Thoracic aorta (tissue), 2 donors: ENCODE measurements around the gene CACNG5. TPM values are rescaled to one million over a fixed set of nuclear protein-coding genes. Genes with fewer than 3 reads are reported as not detected.

ENCODE experiments used
- ATAC-seq: fragments of 150-250 bp; one replicate; pipeline ENCODE4 v1.8.0; 2017; ENCODE audit warnings: low read depth; ENCODE audit not compliant: insufficient number of reproducible peaks, low FRiP score
- DNase-seq: peaks from one replicate; pipeline ENCODE4 v3.0.0-alpha.2; 2020; ENCODE audit warnings: low spot score
- H3K27ac ChIP-seq, 2 donors: fragments of 200-600 bp; sonication (generic); 1 replicate in 1 of 2; 2 replicates in 1 of 2; pipeline ENCODE4 v1.5.1; 2016; ENCODE audit warnings: mild to moderate bottlenecking in 2 of 2, moderate library complexity in 2 of 2
- H3K27me3 ChIP-seq: fragments of 200-600 bp; sonication (generic); replicated peaks from 2 replicates; pipeline ENCODE4 v1.6.0; 2016; ENCODE audit warnings: mild to moderate bottlenecking; ENCODE audit not compliant: insufficient read depth
- H3K36me3 ChIP-seq: fragments of 200-600 bp; sonication (generic); one replicate; pipeline ENCODE4 v1.5.1; 2016
- H3K4me1 ChIP-seq, 2 donors: fragments of 200-600 bp; sonication (generic); 1 replicate in 1 of 2; 2 replicates in 1 of 2; pipeline versions ENCODE4 v1.5.1 to v1.6.0; 2016; ENCODE audit warnings: low read depth in 2 of 2, mild to moderate bottlenecking in 1 of 2; ENCODE audit not compliant: control insufficient read depth in 1 of 2
- H3K4me3 ChIP-seq: fragments of 200-600 bp; sonication (generic); 2 replicates; pipeline ENCODE4 v1.5.1; 2016; ENCODE audit warnings: mild to moderate bottlenecking
- H3K9me3 ChIP-seq: fragments of 200-600 bp; sonication (generic); 2 replicates; pipeline ENCODE4 v1.5.1; 2016
- total RNA-seq, 2 donors: library from RNA; depleted of rRNA; stranded (reverse); fragments of >200 nt; gene quantifications; one replicate each; pipeline versions ENCODE4 v1.1.0 to v1.2.3, GENCODE V29; 2016
- TF ChIP-seq, protein P1 (sequence below): fragments of 200-600 bp; sonication (generic); IDR thresholded peaks from one replicate; pipeline ENCODE4 v1.5.1; 2019; ENCODE audit warnings: antibody characterized with exemption

Gene CACNG5
- total RNA-seq, 2 donors from 2014 or later: not detected

DNA sequence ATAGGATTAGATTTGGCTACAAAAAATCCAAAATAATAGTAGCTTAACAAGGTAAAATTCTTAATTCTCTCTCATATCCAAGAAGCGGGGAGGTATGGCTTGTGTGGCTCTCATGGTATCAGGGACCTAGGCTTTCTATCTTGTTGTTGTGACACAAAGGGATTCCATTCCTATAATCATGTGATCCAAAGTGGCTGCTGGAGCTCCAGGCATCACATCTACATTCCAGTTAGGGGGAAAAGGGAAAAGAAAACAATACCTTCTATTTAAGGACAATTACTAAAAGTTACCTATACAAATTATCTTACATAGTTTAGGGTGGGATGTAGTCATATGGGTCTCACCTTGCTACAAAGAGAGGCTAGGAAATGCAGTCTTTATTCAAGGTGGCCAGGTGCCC is 82.0 kb downstream of the CACNG5 start:
- TF ChIP-seq, protein P1, sequence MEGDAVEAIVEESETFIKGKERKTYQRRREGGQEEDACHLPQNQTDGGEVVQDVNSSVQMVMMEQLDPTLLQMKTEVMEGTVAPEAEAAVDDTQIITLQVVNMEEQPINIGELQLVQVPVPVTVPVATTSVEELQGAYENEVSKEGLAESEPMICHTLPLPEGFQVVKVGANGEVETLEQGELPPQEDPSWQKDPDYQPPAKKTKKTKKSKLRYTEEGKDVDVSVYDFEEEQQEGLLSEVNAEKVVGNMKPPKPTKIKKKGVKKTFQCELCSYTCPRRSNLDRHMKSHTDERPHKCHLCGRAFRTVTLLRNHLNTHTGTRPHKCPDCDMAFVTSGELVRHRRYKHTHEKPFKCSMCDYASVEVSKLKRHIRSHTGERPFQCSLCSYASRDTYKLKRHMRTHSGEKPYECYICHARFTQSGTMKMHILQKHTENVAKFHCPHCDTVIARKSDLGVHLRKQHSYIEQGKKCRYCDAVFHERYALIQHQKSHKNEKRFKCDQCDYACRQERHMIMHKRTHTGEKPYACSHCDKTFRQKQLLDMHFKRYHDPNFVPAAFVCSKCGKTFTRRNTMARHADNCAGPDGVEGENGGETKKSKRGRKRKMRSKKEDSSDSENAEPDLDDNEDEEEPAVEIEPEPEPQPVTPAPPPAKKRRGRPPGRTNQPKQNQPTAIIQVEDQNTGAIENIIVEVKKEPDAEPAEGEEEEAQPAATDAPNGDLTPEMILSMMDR: no peak
- Histone ChIP-seq H3K4me1 (no peaks in the 10 kb centered on the region), H3K9me3 (no peaks in the 10 kb centered on the region), H3K4me3 (no peak overlapping the region), H3K27ac (no peak overlapping the region), H3K27me3 (no peaks in the 10 kb centered on the region), H3K36me3 (no peaks in the 10 kb centered on the region)
- DNase-seq (no peak), ATAC-seq (no peak)

DNA sequence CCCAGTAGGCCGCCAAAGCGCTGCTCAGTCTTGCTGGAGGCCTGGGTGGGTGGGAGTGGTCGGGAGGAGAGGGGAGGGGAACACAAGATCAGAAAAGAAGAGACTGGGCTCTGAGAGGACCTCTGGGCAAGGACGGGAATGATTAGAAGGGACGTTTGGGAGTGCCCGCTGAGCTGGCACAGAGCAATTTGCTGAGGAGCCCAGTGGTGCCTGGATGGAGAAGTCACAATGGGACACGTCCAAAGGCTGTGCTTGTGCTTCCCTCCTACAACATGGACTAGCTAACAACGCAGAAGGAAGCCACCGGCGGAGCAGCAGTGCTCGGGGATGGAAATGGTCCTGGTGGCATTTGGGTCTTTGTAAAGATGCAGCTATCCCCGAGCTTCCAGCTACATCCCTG is 84.0 kb downstream of the CACNG5 start:
- TF ChIP-seq, protein P1: no peak
- ATAC-seq: no peak
- H3K4me1 ChIP-seq: no peaks in the 10 kb centered on the region
- no peaks in the 10 kb centered on the region for H3K9me3 ChIP-seq
- DNase-seq: no peak
- H3K27ac ChIP-seq: no peak overlapping the region
- no peaks in the 10 kb centered on the region for H3K27me3 ChIP-seq
- H3K4me3 ChIP-seq: no peak overlapping the region
- no peaks in the 10 kb centered on the region for H3K36me3 ChIP-seq

DNA sequence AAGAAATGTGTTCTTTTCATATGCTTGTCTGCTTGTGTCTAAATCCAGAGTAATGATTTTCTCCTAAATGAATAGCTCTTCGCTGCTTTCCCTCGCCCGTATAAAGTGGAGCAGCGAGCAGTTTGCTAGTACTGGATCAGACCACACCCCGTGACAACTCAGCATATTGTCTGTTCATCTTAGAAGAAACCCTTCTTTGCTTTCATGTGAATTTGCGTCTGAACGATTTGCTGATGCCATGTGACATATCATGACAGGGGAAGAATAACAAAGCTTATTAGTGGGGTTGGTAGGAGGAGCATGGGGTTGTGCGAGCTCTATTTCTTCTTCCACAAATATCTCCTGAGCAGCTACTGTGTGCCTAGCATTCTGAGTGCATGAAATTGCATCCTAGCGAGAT is 85.5 kb downstream of the CACNG5 start:
- Histone ChIP-seq H3K4me1 (no peaks in the 10 kb centered on the region), H3K27ac (no peak overlapping the region), H3K4me3 (no peak overlapping the region), H3K36me3 (no peaks in the 10 kb centered on the region), H3K27me3 (no peaks in the 10 kb centered on the region), H3K9me3 (no peaks in the 10 kb centered on the region)
- ATAC-seq (no peak), DNase-seq (no peak)
- TF ChIP-seq, protein P1: no peak

DNA sequence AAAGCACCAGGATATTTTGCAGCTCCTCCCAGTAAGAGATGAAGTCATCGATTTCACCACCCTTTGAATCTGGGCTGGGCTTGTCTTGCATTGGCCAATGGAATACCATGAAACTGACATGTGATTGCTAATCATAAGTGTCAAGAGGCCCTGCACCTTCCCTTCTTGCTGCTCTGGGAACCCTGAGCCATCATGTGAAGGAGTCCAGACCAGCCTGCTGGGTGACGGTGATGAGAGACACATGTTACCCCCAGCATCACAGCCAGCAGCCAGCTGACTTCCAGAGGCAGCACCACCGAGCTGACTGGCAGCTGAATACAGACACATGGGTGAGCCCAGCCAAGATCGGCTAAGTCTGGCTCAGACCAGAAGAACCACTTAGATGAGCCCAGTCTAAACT is 86.0 kb downstream of the CACNG5 start:
- Histone ChIP-seq H3K27me3 (no peaks in the 10 kb centered on the region), H3K36me3 (no peaks in the 10 kb centered on the region), H3K27ac (no peak overlapping the region), H3K4me1 (no peaks in the 10 kb centered on the region), H3K9me3 (no peaks in the 10 kb centered on the region), H3K4me3 (no peak overlapping the region)
- DNase-seq (no peak), ATAC-seq (no peak)
- TF ChIP-seq, protein P1: no peak

DNA sequence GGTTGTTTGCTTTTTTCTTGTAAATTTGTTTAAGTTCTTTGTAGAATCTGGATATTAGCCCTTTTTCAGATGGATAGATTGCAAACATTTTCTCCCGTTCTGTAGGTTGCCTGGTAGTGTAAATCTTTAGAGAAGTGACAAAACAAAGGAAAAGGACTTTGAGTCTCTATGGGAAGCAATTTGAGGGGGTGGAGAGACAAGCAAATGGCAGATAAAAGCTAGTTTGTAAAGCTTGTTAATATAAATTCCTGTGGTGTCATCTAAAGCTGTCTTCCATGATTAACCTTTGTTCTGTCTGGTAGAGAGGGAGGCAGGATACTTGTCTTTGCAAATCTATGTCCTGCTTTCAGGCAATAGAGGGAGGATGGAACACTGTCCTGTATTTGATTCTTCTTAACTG is 89.0 kb downstream of the CACNG5 start:
- no peak for ATAC-seq
- Histone ChIP-seq H3K4me1 (no peaks in the 10 kb centered on the region), H3K27ac (no peak overlapping the region), H3K27me3 (no peaks in the 10 kb centered on the region), H3K36me3 (no peaks in the 10 kb centered on the region), H3K4me3 (no peak overlapping the region), H3K9me3 (no peaks in the 10 kb centered on the region)
- DNase-seq: no peak
- TF ChIP-seq, protein P1: no peak
